Measurements from ENCODE around the gene LAMA5.

LAMA5 gene

GRCh38 chr20:62349556-62350097, 17.5 kb downstream of the LAMA5 start:
- DNase-seq (ENCODE audit: low read depth in 2 of 2): no peak

DNA sequence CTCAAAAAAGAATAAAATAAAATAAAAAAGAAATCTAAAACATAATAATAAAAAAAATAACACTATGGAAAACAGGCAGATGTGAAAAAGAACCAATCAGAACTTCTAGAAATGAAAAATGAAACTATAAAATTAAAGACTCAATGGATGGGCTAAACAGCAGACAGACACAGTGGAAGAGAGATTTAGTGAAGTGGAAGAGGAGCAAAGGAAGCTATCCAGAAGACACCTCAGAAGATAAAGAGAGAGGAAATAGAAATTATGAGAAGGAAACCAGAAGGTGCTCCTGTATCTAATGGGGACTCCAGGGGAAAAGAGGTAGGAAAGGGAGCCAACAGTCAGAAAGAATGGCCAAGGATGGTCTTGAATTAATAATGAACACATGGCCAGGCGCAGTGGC, 18.5 kb downstream of the LAMA5 start:
- no peak for DNase-seq (ENCODE audit: low read depth in 2 of 2)

- no peak for DNase-seq (ENCODE audit: low read depth in 2 of 2)
Measured at GRCh38 chr20:62347445-62347844, 19.7 kb downstream of the LAMA5 start.

DNA sequence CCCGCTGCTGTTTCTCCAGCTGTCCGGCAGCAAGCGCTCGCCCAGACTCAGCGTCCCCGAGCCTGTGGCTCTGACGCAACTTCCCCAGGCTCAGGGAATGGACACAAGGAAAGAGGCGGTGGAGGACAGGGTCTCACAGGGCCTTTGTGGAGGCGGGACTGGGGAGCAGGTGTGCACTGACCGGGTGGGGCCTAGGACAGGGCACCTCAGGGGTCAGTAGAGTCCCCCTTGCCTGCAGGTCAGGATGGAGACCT, 20.0 kb downstream of the LAMA5 start:
- DNase-seq (ENCODE audit: low read depth in 2 of 2): no peak

DNA sequence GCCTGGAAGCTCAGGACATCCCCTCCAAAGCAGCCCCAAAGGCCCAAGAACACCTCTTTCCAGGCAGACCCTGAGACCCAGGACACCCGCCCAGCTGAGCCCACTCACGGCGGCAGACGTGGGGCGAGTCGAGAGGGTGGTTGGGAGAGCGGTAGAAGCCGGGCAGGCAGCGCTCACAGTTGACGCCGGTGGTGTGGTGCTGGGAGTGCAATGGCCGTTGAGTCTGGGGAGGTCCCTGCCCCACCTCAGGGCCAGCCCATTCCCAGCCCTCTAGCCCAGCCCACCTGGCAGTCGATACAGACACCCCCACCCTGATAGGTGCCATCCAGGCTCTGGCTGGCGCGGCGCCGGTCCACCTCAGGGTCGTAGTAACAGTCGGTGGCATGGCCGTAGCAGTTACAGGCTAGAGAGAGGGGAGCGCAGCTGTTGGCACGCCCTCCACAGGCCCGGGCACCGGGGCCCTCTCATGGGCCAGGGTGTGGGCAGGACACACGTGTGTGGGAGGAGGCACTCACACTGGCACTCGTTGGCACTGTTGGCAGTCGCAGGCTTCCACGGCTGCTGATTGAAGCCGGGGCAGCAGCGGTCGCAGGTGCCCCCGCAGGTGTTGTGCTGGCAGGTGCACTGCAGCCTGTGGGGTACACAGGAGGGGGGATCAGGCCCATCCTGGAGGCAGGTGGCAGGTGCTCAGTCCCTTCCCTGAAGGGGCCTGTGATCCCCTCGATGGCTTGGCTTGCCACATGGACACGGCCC, 20.5 kb downstream of the LAMA5 start:
- DNase-seq (ENCODE audit: low read depth in 2 of 2): no peak

GRCh38 chr20:62345681-62346370, 21.3 kb downstream of the LAMA5 start:
- no peak for DNase-seq (ENCODE audit: low read depth in 2 of 2)

DNA sequence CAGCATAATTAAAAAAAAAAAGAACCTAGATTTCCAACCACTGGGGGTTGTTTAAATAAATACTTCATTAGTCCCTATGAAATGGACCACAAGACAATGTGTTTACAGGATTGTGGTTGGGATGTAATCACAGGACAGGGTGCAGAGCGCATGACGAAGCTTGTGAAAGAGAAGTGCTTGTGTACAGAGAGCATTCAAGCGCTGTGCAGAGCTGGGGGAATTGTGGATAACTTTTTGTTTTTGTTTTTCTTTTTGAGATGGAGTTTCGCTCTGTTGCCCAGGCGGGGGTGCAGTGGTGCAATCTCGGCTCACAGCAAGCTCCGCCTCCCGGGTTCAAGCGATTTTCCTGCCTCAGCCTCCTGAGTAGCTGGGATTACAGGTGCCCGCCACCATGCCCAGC, 22.3 kb downstream of the LAMA5 start:
- DNase-seq (ENCODE audit: low read depth in 2 of 2): no peak

GRCh38 chr20:62344092-62344491, 23.0 kb downstream of the LAMA5 start:
- no peak for DNase-seq (ENCODE audit: low read depth in 2 of 2)

GRCh38 chr20:62342910-62343309, 24.2 kb downstream of the LAMA5 start:
- DNase-seq (ENCODE audit: low read depth in 2 of 2): no peak

GRCh38 chr20:62339647-62340062, 27.5 kb downstream of the LAMA5 start:
- DNase-seq (ENCODE audit: low read depth in 2 of 2): no peak

GRCh38 chr20:62338294-62338620, 28.9 kb downstream of the LAMA5 start:
- DNase-seq (ENCODE audit: low read depth in 2 of 2): no peak

GRCh38 chr20:62337558-62338293, 29.4 kb downstream of the LAMA5 start:
- DNase-seq (ENCODE audit: low read depth in 2 of 2): no peak

GRCh38 chr20:62336775-62337557, 30.1 kb downstream of the LAMA5 start:
- no peak for DNase-seq (ENCODE audit: low read depth in 2 of 2)

DNA sequence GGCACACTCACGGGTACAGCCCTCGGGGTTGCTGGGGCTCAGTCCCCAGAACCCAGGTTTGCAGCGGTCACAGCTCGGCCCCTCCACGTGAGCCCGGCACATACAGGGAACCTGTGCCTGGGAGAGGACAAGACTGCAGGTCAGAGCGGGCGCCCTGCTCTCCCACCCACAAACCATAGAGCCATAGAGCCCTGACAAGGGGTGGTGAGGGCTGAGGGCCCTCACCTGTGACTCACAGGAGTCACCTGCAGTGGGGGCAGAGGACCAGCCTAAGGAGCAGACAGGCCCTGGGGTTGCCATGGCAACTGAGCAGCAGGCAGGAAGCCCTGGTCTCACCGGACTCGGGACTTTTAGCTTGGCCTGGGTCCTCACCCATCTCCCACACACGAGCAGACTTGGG, 30.8 kb downstream of the LAMA5 start:
- DNase-seq (ENCODE audit: low read depth in 2 of 2): no peak

- no peak for DNase-seq (ENCODE audit: low read depth in 2 of 2)
Measured at GRCh38 chr20:62335532-62335931, 31.6 kb downstream of the LAMA5 start.

GRCh38 chr20:62334881-62335280, 32.2 kb downstream of the LAMA5 start:
- no peak for DNase-seq (ENCODE audit: low read depth in 2 of 2)

DNA sequence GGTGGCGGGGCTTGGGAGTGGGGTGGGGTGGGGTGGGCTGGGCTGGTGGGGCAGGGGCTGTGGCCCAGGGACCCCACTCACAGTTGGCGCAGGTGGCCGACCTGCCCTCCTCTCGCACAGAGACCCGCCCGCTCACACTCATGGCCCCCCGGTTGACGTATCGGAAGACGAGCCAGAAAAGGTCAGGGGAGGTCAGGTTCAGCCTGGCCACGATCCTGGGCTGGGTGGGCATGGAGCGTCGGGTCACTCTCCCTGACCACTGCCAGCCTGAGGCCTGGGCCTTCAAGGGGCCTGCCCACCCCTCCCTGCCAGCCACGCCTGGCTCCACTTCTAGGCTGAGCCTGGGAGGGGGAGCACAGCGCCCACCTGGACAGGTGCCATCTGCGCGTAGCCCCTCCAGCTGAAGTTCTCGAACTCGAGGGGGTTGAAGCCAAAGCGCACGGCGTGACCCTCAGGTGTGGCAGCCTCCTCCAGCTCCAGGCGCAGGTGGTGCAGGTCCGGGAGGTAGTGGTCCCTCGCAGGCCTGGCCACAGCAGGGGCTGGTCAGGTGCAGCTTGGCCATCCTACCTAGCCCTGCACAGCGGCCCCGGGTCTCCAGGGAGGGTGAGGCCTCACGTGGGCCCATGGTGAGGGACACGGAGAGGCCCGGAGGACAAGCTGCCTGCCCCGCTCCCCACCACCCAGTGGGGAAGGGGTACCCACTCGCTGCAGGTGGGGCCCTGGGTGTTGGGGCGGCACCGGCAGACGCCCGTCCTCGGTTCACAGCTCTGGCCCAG, 33.1 kb downstream of the LAMA5 start:
- DNase-seq (ENCODE audit: low read depth in 2 of 2): no peak

DNA sequence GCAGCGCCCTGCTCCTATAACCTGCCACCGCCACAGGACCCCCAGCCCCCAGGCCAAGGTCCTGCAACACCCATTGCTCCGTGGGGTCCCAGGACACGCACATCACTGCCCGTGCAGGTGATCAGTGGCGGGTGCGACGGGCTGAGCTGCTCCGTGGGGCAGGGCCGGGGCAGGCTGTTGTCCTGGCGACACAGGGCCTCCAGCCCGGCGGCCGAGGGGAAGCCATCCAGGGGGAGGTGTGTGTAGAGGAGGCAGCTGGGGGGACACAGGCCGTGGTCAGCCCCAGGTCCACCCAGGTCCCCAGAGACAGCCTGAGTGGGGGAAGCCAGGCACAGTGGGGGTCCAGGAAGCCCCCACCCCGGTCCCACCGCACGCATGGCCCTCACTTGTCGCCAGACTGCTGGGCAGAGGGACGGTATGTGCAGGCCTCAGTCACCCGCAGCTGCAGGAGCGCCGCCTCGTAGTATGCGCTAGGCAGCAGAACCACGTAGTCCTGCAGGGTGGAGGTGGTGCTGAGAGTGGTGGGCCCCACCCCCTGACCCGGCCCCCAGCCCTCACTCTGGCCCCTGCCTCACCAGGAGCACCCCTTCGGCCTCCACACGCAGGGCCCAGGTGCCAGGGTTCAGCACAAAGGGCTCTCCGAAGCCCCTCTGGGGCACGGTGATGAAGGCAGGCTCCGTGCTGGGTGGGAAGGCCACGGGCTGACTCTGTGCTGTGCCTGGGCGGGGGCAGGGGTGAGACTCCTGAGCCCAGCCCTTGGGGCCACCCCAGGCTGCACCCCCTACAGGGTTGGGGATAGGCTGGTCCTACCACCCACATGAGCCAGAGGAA, 33.9 kb downstream of the LAMA5 start:
- no peak for DNase-seq (ENCODE audit: low read depth in 2 of 2)

- no peak for DNase-seq (ENCODE audit: low read depth in 2 of 2)
Measured at GRCh38 chr20:62332421-62332820, 34.7 kb downstream of the LAMA5 start.

DNA sequence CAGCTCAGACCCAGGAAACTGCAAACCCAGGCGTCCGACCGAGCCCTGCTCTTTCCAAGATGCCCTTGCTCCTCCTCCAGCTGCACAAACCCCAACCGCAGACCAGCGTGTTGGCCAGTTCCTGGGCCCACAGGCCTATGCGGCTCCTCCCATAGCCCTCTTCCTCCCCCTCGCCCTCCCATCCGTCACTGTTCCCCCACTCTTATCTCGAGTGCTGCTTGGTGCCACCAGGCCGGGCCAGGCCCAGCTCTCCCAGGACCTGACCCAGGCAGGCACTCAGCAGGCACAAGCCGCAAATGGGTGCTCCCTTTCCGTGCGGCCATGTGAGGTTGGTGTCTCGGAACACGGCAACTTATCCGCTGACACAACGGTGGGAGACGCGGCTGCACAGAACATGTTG, 35.8 kb downstream of the LAMA5 start:
- DNase-seq (ENCODE audit: low read depth in 2 of 2): no peak
